GM12874 (cell line): ENCODE measurements around the gene PLEKHM2.

Experiments
- TF ChIP-seq, protein P1 (sequence below): IDR thresholded peaks from 2 replicates; pipeline ENCODE4 v1.5.1; 2011; ENCODE audit warnings: low read depth, mild to moderate bottlenecking, control low read depth, low read length, moderate library complexity; ENCODE audit not compliant: insufficient read depth

PLEKHM2 gene, protein sequence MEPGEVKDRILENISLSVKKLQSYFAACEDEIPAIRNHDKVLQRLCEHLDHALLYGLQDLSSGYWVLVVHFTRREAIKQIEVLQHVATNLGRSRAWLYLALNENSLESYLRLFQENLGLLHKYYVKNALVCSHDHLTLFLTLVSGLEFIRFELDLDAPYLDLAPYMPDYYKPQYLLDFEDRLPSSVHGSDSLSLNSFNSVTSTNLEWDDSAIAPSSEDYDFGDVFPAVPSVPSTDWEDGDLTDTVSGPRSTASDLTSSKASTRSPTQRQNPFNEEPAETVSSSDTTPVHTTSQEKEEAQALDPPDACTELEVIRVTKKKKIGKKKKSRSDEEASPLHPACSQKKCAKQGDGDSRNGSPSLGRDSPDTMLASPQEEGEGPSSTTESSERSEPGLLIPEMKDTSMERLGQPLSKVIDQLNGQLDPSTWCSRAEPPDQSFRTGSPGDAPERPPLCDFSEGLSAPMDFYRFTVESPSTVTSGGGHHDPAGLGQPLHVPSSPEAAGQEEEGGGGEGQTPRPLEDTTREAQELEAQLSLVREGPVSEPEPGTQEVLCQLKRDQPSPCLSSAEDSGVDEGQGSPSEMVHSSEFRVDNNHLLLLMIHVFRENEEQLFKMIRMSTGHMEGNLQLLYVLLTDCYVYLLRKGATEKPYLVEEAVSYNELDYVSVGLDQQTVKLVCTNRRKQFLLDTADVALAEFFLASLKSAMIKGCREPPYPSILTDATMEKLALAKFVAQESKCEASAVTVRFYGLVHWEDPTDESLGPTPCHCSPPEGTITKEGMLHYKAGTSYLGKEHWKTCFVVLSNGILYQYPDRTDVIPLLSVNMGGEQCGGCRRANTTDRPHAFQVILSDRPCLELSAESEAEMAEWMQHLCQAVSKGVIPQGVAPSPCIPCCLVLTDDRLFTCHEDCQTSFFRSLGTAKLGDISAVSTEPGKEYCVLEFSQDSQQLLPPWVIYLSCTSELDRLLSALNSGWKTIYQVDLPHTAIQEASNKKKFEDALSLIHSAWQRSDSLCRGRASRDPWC

DNA sequence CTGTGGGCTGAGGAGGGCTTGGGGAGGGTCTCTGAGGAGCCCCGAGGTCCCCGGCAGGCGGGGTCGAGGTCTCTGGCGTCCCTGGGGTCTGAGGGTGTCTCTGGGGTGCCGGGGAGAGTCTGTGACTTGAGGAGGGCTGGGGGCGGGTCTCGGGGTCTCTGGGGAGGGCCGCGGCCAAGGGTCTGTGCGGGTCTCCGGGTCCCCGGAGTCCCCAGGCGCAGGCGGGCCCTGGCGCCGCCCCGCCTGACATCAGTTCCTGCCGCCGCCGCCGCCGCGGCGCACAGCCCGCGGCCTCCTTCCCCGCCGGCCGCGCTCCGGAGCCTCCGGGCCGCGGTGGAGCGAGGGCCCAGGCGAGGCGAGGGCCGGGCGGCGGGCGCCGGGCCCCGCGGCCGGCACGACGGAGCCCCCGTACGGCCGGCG is at the start of gene PLEKHM2:
TSS of gene PLEKHM2 (plus strand) at position 279 of the 420 bp plus-strand sequence. CDS start 239 bp downstream, outside the sequence.
- TF ChIP-seq, protein P1, sequence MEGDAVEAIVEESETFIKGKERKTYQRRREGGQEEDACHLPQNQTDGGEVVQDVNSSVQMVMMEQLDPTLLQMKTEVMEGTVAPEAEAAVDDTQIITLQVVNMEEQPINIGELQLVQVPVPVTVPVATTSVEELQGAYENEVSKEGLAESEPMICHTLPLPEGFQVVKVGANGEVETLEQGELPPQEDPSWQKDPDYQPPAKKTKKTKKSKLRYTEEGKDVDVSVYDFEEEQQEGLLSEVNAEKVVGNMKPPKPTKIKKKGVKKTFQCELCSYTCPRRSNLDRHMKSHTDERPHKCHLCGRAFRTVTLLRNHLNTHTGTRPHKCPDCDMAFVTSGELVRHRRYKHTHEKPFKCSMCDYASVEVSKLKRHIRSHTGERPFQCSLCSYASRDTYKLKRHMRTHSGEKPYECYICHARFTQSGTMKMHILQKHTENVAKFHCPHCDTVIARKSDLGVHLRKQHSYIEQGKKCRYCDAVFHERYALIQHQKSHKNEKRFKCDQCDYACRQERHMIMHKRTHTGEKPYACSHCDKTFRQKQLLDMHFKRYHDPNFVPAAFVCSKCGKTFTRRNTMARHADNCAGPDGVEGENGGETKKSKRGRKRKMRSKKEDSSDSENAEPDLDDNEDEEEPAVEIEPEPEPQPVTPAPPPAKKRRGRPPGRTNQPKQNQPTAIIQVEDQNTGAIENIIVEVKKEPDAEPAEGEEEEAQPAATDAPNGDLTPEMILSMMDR = no peak

DNA sequence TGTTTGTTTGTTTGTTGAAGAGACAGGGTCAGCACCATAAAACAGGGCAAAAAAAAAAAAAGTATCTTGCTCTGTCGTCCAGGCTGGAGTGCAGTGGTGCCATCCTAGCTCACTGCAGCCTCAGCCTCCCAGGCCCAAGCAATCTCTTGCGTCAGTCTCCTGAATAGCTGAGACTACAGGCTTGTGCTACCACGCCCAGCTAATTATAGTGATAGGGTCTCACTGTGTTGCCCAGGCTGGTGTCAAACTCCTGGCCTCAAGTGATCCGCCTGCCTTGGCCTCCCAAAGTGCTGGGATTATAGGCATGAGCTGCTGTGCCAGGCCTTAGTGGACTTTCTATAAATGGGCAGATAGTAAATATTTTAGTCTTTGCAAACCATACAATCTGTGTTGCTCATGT is 47.7 kb upstream of the PLEKHM2 start:
- TF ChIP-seq, protein P1 = no peak

DNA sequence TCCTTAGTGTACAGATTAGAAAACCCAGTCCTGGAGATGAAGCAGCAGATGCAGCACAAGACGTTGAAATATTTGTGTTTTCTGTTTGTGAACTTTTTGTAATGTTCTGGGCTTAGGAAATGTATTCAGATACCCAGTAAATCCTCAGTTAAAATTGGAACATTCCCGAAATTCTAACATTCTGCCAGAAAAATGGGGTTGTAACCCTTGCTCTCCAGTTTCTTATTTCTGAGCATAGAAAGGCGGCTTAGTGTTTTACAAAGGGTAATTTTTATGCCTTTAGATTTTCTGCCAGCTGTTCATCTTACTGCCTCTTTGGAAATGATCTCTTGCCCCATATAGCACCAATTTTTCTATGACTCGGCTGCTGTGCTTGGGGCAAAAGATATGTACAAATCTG is 46.3 kb upstream of the PLEKHM2 start:
- TF ChIP-seq, protein P1 = no peak

DNA sequence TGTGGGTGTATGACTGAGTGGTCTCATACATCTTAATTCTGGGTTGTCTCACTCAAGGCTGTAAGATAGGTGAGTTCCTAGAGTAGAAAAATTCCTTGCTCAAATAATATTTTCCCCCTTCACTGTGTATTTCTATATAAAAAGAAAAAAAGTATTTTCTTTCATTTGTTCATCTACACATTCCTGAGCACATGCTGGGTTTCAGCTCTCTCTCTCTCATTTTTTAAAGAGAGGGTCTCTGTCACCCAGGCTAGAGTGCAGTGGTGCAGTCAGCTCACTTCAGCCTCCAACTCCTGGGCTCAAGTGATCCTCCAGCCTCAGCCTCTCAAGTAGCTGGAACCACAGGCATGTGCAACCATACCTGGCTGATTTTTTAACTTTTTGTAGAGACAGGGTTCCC is 44.9 kb upstream of the PLEKHM2 start:
- TF ChIP-seq, protein P1 = no peak

DNA sequence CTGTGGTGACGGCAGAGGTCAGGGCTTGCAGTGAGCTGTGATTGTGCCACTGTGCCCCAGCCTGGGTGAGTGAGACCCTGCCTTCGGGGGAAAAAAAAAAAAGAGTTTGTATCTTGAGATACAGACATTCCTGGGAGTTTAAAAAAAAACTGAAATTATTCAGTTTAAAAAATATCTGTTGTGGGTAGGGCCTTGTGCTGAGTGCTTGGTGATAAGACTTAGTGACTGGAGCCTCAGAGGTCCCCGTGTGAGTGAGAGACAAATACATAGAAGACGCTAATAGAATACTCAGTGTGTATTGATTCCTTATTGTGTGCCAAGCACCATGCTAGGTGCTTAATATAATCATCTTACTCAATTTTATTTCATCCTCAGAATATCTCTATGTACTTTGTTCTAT is 44.2 kb upstream of the PLEKHM2 start:
- TF ChIP-seq, protein P1 = no peak

DNA sequence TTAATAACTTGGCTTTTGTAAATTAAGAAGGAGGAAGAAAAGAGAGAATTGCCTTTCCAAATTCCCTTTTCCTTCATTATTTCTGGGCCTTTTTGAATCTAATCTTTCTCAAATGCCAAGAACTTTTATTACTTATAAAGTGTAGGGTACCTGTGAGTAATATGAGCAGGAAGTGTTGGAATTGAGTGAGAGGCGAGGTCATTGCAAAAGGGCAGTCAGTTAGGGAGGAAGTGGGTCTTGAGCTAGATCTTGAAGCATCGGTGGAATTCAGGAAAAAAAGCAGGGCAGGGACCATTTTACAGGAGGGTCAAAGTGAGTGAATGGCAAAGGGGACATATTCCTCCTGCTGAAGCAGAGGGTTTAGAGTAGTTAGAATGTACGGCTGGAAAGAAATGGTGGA is 43.5 kb upstream of the PLEKHM2 start:
- TF ChIP-seq, protein P1 = no peak

DNA sequence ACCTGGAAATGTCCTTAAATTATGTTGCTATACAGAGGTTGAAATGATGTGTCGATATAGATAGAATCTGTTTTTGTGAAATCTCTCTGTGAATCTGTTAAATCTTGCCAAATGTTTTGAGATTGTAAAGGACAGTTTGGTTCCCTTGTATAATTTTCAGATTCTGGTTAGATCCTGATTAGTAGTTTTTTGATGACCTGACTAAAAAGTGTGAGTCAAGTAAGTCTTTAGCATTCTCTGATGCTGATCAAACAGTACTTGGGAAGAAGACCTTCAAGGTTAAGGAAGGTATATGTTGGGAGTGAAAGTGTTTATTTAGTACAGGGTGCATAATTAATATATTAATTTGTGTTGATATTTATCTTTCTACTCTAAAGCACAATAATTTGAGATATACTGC is 34.2 kb upstream of the PLEKHM2 start:
- TF ChIP-seq, protein P1 = no peak
